ENCODE data around the gene MRO. TPM values are rescaled to one million over a fixed set of nuclear protein-coding genes. Genes with fewer than 3 reads are reported as not detected.
"Not testable (repeated sequence)": the region's sequence is repeated elsewhere in the genome, so short reads cannot be mapped to it uniquely, and the experiment has no call there.

MRO gene
- total and polyA plus RNA-seq, 4 experiments from 2014 or later, result not detected

DNA sequence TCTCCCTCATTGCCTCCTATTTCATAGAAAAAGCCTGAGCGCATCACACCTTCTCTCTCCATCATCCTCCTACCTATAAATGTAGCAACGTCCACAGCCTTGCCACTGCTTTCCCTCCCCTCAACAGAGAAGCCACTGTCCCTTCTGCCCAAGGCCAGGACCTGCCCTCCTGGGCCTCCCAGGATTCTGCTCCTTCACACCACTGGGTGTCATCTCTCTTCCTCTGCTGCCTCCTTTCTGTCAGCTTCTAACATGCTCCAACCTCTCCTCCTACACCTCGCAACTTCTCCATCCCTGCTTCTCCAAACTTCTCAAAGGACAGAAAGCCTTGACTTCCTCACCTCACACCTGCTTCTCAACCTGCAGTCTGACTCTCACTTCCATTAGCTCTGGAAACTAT is 37.9 kb upstream of the MRO start:
- H3K9me3 ChIP-seq (ENCODE audit: control insufficient read depth in 1 of 2, low read length in 2 of 2), result no peaks in the 10 kb centered on the region
- no peak overlapping the region for H3K4me3 ChIP-seq (ENCODE audit: low read length in 2 of 2)
- H3K36me3 Mint-ChIP-seq, result peaks cover 0 to 2% of the 10 kb centered on the region in 2 donors
- H3K27me3 Mint-ChIP-seq, result peaks cover 3% of the 10 kb centered on the region in 2 donors
- H3K27ac Mint-ChIP-seq, result peak overlapping the region in 2 of 7 donors; percentile 3 to 62
- no peak overlapping the region for H3K27ac ChIP-seq (ENCODE audit: low read depth, low read length)
- CTCF ChIA-PET (ENCODE audit: partially characterized antibody), result interaction anchor here (1.7 kb wide), 1 partner anchor 193 kb away, joined by 5 read pairs; no protein-coding TSS in a partner anchor
- intact Hi-C loops (cut with micrococcal nuclease), result no loop called here
- H3K4me3 Mint-ChIP-seq, result no peak overlapping the region
- H3K4me1 ChIP-seq (ENCODE audit: insufficient read depth, low read length), result no peaks in the 10 kb centered on the region
- H3K27me3 ChIP-seq (ENCODE audit: insufficient read depth, low read length), result no peaks in the 10 kb centered on the region
- H3K4me1 Mint-ChIP-seq, result peaks cover 0 to 2% (median 0%) of the 10 kb centered on the region in 4 donors
- POLR2A ChIA-PET (ENCODE audit: partially characterized antibody), result no interaction called here
- no peak for DNase-seq
- no peaks in the 10 kb centered on the region for H3K36me3 ChIP-seq (ENCODE audit: insufficient read depth, low read length)
- H3K9me3 Mint-ChIP-seq, result peaks cover 0 to 10% (median 7%) of the 10 kb centered on the region in 8 donors

DNA sequence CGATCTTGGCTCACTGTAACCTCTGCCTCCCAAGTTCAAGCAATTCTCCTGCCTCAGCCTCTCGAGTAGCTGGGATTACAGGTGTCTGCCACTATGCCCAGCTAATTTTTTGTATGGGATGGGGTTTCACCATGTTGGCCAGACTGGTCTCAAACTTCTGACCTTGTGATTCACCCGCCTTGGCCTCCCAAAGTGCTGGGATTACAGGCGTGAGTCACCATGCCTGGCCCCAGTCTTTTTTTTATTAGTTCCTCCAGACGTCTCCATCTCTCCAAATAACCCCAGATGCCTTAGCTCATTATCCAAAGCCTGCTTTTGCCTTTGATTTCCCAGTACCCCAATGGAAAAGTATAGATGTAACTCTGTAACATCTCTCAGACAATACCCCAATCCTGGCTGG is 37.4 kb upstream of the MRO start:
- H3K4me3 Mint-ChIP-seq; H3K27me3 Mint-ChIP-seq; H3K4me3 ChIP-seq (ENCODE audit: low read length in 2 of 2); DNase-seq; H3K36me3 Mint-ChIP-seq; H3K9me3 ChIP-seq (ENCODE audit: control insufficient read depth in 1 of 2, low read length in 2 of 2); H3K27ac ChIP-seq (ENCODE audit: low read depth, low read length); H3K27me3 ChIP-seq (ENCODE audit: insufficient read depth, low read length); intact Hi-C loops (cut with micrococcal nuclease); H3K4me1 Mint-ChIP-seq; H3K36me3 ChIP-seq (ENCODE audit: insufficient read depth, low read length); H3K4me1 ChIP-seq (ENCODE audit: insufficient read depth, low read length): not testable (repeated sequence)
- peaks cover 0 to 10% (median 7%) of the 10 kb centered on the region in 8 donors for H3K9me3 Mint-ChIP-seq
- H3K27ac Mint-ChIP-seq, result peak overlapping the region in 1 of 7 donors; percentile 49
- ChIA-PET CTCF (ENCODE audit: partially characterized antibody) (interaction anchor here (1.7 kb wide), 1 partner anchor 194 kb away, joined by 5 read pairs; no protein-coding TSS in a partner anchor), POLR2A (ENCODE audit: partially characterized antibody) (interaction anchor here (1.1 kb wide), 1 partner anchor 21 kb away, joined by 4 read pairs; the partner anchor contains the start of gene ME2)

DNA sequence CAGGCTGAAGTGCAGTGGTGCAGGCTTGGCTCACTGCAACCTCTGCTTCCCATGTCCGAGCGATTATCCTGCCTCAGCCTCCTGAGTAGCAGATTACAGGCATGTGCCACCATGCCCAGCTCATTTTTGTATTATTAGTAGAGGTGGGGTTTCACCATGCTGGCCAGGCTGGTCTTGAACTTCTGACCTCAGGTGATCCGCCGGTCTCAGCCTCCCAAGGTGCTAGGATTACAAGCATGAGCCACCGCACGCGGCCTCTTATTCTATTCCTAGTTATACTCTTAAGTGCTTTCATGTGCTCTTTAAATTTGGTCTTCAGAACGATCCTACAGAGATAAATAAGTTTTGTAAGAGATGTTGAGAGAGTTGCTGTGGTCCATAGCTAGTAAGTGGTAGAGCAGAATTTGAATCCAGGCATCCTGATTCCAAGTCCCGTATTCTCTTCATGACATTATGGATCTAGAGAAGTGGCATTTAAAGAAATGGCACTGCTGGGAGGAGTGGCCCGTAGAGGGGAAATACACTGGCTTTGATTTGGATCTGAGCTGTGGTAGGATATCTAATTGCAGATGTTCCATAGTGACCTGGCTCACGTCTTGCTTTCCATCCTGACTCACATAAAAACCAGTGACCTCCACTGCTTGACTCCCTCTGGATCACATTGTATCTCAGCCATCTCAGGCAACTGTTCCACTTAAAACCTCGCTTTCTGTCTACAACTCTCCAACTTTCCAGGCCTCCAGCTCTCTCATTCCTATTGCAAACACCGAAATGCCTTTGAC is 36.4 kb upstream of the MRO start:
- no peak overlapping the region for H3K4me3 ChIP-seq (ENCODE audit: low read length in 2 of 2)
- H3K4me1 Mint-ChIP-seq, result peaks cover 0 to 2% (median 0%) of the 10 kb centered on the region in 4 donors
- no peaks in the 10 kb centered on the region for H3K27me3 ChIP-seq (ENCODE audit: insufficient read depth, low read length)
- no peak for DNase-seq
- no peaks in the 10 kb centered on the region for H3K4me1 ChIP-seq (ENCODE audit: insufficient read depth, low read length)
- H3K9me3 ChIP-seq (ENCODE audit: control insufficient read depth in 1 of 2, low read length in 2 of 2), result no peaks in the 10 kb centered on the region
- H3K36me3 ChIP-seq (ENCODE audit: insufficient read depth, low read length), result no peaks in the 10 kb centered on the region
- no peak overlapping the region for H3K27ac ChIP-seq (ENCODE audit: low read depth, low read length)
- ChIA-PET POLR2A (ENCODE audit: partially characterized antibody) (interaction anchor here (1.1 kb wide), 1 partner anchor 22 kb away, joined by 4 read pairs; the partner anchor contains the start of gene ME2), CTCF (ENCODE audit: partially characterized antibody) (interaction anchor here (1.7 kb wide), 1 partner anchor 195 kb away, joined by 5 read pairs; no protein-coding TSS in a partner anchor)
- H3K27ac Mint-ChIP-seq, result no peak overlapping the region
- H3K9me3 Mint-ChIP-seq, result peaks cover 0 to 10% (median 7%) of the 10 kb centered on the region in 8 donors
- peaks cover 2 to 3% of the 10 kb centered on the region in 2 donors for H3K27me3 Mint-ChIP-seq
- peaks cover 0 to 5% of the 10 kb centered on the region in 2 donors for H3K36me3 Mint-ChIP-seq
- intact Hi-C loops (cut with micrococcal nuclease), result no loop called here
- H3K4me3 Mint-ChIP-seq, result no peak overlapping the region

DNA sequence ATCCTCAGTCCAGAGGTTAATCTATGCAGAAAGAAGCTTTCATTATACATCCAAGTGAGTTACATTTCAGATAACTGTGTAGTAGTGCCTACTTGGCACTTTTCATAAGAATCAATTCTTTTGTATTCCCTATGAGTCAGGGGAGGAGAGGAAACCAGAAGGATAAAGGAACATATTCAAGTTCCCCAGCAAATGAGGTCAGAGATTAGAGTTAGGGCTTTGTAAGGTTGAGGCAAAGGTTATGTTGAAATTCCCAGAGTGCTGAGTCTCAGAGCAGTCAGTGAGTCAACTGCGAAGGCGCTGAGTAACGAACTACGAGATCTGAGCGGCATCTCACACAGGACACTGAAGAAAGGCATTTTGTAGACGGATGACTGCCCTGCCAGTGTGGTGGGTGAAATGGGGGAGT is 34.1 kb upstream of the MRO start:
- Histone ChIP-seq H3K9me3 (ENCODE audit: control insufficient read depth in 1 of 2, low read length in 2 of 2) (no peaks in the 10 kb centered on the region), H3K4me3 (ENCODE audit: low read length in 2 of 2) (no peak overlapping the region), H3K4me1 (ENCODE audit: insufficient read depth, low read length) (no peaks in the 10 kb centered on the region), H3K27me3 (ENCODE audit: insufficient read depth, low read length) (no peaks in the 10 kb centered on the region), H3K36me3 (ENCODE audit: insufficient read depth, low read length) (no peaks in the 10 kb centered on the region), H3K27ac (ENCODE audit: low read depth, low read length) (no peak overlapping the region)
- DNase-seq, result no peak
- peaks cover 3 to 5% of the 10 kb centered on the region in 2 donors for H3K27me3 Mint-ChIP-seq
- peaks cover 0 to 5% of the 10 kb centered on the region in 2 donors for H3K36me3 Mint-ChIP-seq
- ChIA-PET CTCF (ENCODE audit: partially characterized antibody) (no interaction called here), POLR2A (ENCODE audit: partially characterized antibody) (no interaction called here)
- peak overlapping the region in 1 of 8 donors; percentile 2 for H3K4me3 Mint-ChIP-seq
- H3K27ac Mint-ChIP-seq, result no peak overlapping the region
- peaks cover 0 to 2% (median 0%) of the 10 kb centered on the region in 4 donors for H3K4me1 Mint-ChIP-seq
- H3K9me3 Mint-ChIP-seq, result peaks cover 0 to 10% (median 7%) of the 10 kb centered on the region in 8 donors
- intact Hi-C loops (cut with micrococcal nuclease), result no loop called here

DNA sequence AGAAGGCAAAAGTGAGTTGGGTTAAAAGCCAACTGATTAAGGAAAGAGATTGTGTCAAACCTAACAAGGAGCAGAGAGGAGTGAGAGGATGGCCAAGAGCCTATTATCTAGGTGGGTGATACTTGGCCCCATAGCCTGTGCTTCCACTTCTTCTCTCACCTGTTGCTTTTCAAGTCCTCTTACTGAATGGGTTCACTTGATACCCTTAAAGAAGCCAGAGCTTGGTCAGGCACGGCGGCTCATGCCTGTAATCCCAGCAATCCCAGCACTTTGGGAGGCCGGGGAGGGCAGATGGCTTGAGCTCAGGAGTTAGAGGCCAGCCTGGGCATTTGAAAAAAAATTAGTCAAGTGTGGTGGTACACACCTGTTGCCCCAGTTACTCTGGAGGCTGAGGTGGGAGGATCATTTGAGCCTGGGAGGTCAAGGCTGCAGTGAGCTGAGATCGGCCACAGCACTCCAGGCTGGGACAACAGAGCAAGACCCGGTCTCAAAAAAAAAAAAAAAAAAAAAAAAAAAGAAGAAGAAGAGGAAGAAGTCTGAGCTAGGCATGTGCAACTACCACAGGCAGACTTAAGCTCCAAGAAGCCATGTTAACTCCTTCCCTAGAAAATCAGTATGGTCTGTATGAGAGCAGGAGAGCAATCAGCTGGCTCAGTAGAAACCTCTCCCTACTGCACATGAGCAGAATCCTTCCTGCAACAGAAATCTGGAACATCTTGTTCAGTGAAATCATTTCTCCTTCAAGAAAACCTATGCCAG is 30.7 kb upstream of the MRO start:
- H3K4me1 ChIP-seq (ENCODE audit: insufficient read depth, low read length), result no peaks in the 10 kb centered on the region
- Mint-ChIP-seq H3K27me3 (peaks cover 3 to 9% of the 10 kb centered on the region in 2 donors), H3K27ac (no peak overlapping the region), H3K4me3 (no peak overlapping the region), H3K36me3 (peaks cover 0 to 5% of the 10 kb centered on the region in 2 donors), H3K4me1 (peaks cover 0 to 1% (median 0%) of the 10 kb centered on the region in 4 donors), H3K9me3 (peaks cover 0 to 10% (median 7%) of the 10 kb centered on the region in 8 donors)
- intact Hi-C loops (cut with micrococcal nuclease), result no loop called here
- no peak overlapping the region for H3K27ac ChIP-seq (ENCODE audit: low read depth, low read length)
- DNase-seq, result no peak
- H3K4me3 ChIP-seq (ENCODE audit: low read length in 2 of 2), result no peak overlapping the region
- H3K27me3 ChIP-seq (ENCODE audit: insufficient read depth, low read length), result no peaks in the 10 kb centered on the region
- H3K9me3 ChIP-seq (ENCODE audit: control insufficient read depth in 1 of 2, low read length in 2 of 2), result no peaks in the 10 kb centered on the region
- no peaks in the 10 kb centered on the region for H3K36me3 ChIP-seq (ENCODE audit: insufficient read depth, low read length)
- ChIA-PET CTCF (ENCODE audit: partially characterized antibody) (interaction anchor here (0.6 to 1.8 kb wide), 3 partner anchors 11 to 36 kb away, joined by 3 to 6 read pairs (median 4); partner anchors contain the start of gene MRO), POLR2A (ENCODE audit: partially characterized antibody) (no interaction called here)

DNA sequence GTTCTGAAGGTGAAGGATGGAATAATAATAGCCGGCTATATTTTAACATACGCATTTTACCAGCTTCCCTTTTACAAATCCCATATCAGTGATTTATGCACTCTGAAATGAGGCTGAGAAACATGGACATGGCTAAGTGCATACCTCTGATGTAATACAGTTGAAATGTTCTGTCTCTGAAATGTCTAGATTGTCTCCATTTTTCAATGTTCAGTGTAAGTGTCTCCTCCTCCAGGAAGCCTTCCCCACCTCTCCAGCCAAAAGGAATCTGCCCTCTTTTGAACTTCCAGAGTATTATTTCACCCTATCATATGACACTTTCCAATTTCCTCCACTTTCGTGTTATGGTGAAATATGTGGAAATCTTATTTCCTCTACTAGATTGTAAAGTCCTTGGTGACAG is 29.6 kb upstream of the MRO start:
- Histone ChIP-seq H3K4me3 (ENCODE audit: low read length in 2 of 2) (no peak overlapping the region), H3K4me1 (ENCODE audit: insufficient read depth, low read length) (no peaks in the 10 kb centered on the region), H3K9me3 (ENCODE audit: control insufficient read depth in 1 of 2, low read length in 2 of 2) (no peaks in the 10 kb centered on the region), H3K36me3 (ENCODE audit: insufficient read depth, low read length) (no peaks in the 10 kb centered on the region), H3K27me3 (ENCODE audit: insufficient read depth, low read length) (no peaks in the 10 kb centered on the region), H3K27ac (ENCODE audit: low read depth, low read length) (no peak overlapping the region)
- peaks cover 0 to 8% (median 4%) of the 10 kb centered on the region in 8 donors for H3K9me3 Mint-ChIP-seq
- H3K27me3 Mint-ChIP-seq, result peaks cover 2 to 9% of the 10 kb centered on the region in 2 donors
- H3K27ac Mint-ChIP-seq, result no peak overlapping the region
- POLR2A ChIA-PET (ENCODE audit: partially characterized antibody), result no interaction called here
- CTCF ChIA-PET (ENCODE audit: partially characterized antibody), result no interaction called here
- H3K4me1 Mint-ChIP-seq, result peaks cover 0 to 1% (median 0%) of the 10 kb centered on the region in 4 donors
- no peak overlapping the region for H3K4me3 Mint-ChIP-seq
- no peak for DNase-seq
- H3K36me3 Mint-ChIP-seq, result peaks cover 0 to 5% of the 10 kb centered on the region in 2 donors
- intact Hi-C loops (cut with micrococcal nuclease), result no loop called here

GRCh38 chr18:50848991-50849390 is 29.2 kb upstream of the MRO start:
- Histone ChIP-seq H3K4me3 (ENCODE audit: low read length in 2 of 2) (no peak overlapping the region), H3K9me3 (ENCODE audit: control insufficient read depth in 1 of 2, low read length in 2 of 2) (no peaks in the 10 kb centered on the region), H3K4me1 (ENCODE audit: insufficient read depth, low read length) (no peaks in the 10 kb centered on the region), H3K27me3 (ENCODE audit: insufficient read depth, low read length) (no peaks in the 10 kb centered on the region), H3K27ac (ENCODE audit: low read depth, low read length) (no peak overlapping the region), H3K36me3 (ENCODE audit: insufficient read depth, low read length) (no peaks in the 10 kb centered on the region)
- intact Hi-C loops (cut with micrococcal nuclease), result no loop called here
- Mint-ChIP-seq H3K4me3 (no peak overlapping the region), H3K27me3 (peaks cover 0 to 9% of the 10 kb centered on the region in 2 donors), H3K36me3 (peaks cover 0 to 5% of the 10 kb centered on the region in 2 donors), H3K27ac (no peak overlapping the region), H3K4me1 (peaks cover 0 to 1% (median 0%) of the 10 kb centered on the region in 4 donors), H3K9me3 (peaks cover 0 to 4% (median 2%) of the 10 kb centered on the region in 8 donors)
- ChIA-PET CTCF (ENCODE audit: partially characterized antibody) (no interaction called here), POLR2A (ENCODE audit: partially characterized antibody) (no interaction called here)
- DNase-seq, result no peak
